CD4-positive, alpha-beta T cell (primary cell): Measurements from ENCODE around the gene GLP2R. TPM values are rescaled to one million over a fixed set of nuclear protein-coding genes. Genes with fewer than 3 reads are reported as not detected.
"Not testable (repeated sequence)": the region's sequence is repeated elsewhere in the genome, so short reads cannot be mapped to it uniquely, and the experiment has no call there.

Experiments
- ATAC-seq: fragments of 200-7000 bp; cut with Tn5 transposase; one replicate; pipeline ENCODE4 v1.10.0; 2022; ENCODE audit warnings: mild to moderate bottlenecking; ENCODE audit not compliant: poor library complexity
- CTCF ChIA-PET: fragments of 350-600 bp; sonication (Branson Sonifier 250); formaldehyde crosslinking; loops from one replicate; lab custom pipeline; 2021; ENCODE audit warnings: antibody characterized with exemption, inconsistent platforms; lab: Charles Lee
- POLR2A ChIA-PET: fragments of 350-600 bp; sonication (Branson Sonifier 250); formaldehyde crosslinking; loops from one replicate; lab custom pipeline; 2021; ENCODE audit warnings: antibody characterized with exemption, inconsistent platforms; lab: Charles Lee
- DNase-seq, 14 experiments: peaks; one replicate each; pipeline ENCODE4 v3.0.0-alpha.2; 2013 to 2020; ENCODE audit warnings: mixed read lengths in 2 of 14
- H3K27ac ChIP-seq, 2 donors: one replicate each; pipeline versions ENCODE4 v1.5.1 to v1.7.0; 2013; ENCODE audit warnings: low read length in 2 of 2, low read depth in 1 of 2, mild to moderate bottlenecking in 1 of 2
- H3K27me3 ChIP-seq, 2 experiments: 1 replicate in 1 of 2; 2 replicates in 1 of 2; pipeline versions ENCODE4 v1.6.1 to v1.7.0; 2013; ENCODE audit warnings: low read length in 2 of 2, control low read depth in 1 of 2, mild to moderate bottlenecking in 1 of 2, moderate library complexity in 1 of 2; ENCODE audit not compliant: insufficient read depth in 2 of 2, control insufficient read depth in 1 of 2
- H3K36me3 ChIP-seq: one replicate; pipeline ENCODE4 v1.6.1; 2013; ENCODE audit warnings: low read length, control low read depth; ENCODE audit not compliant: insufficient read depth
- H3K4me1 ChIP-seq: one replicate; pipeline ENCODE4 v1.6.1; 2013; ENCODE audit warnings: low read length, control low read depth; ENCODE audit not compliant: insufficient read depth
- H3K4me3 ChIP-seq: one replicate; pipeline ENCODE4 v1.5.1; 2013; ENCODE audit warnings: mild to moderate bottlenecking, low read length, moderate library complexity
- H3K9me3 ChIP-seq, 2 experiments: 1 replicate in 1 of 2; 2 replicates in 1 of 2; pipeline versions ENCODE4 v1.6.1 to v1.7.0; 2013; ENCODE audit warnings: low read length in 2 of 2, mild to moderate bottlenecking in 2 of 2, control low read depth in 1 of 2, moderate library complexity in 1 of 2; ENCODE audit not compliant: control insufficient read depth in 1 of 2, insufficient read depth in 1 of 2
- H3K27ac Mint-ChIP-seq: one replicate; pipeline ENCODE4 v1.8.0; 2020; ENCODE audit warnings: mixed read lengths
- H3K27me3 Mint-ChIP-seq: one replicate; pipeline ENCODE4 v1.8.0; 2021; ENCODE audit warnings: mixed read lengths
- H3K36me3 Mint-ChIP-seq: one replicate; pipeline ENCODE4 v1.8.0; 2021; ENCODE audit warnings: low read depth, mixed read lengths
- H3K4me1 Mint-ChIP-seq: one replicate; pipeline ENCODE4 v1.8.0; 2021; ENCODE audit warnings: low read depth, mixed read lengths
- H3K4me3 Mint-ChIP-seq: one replicate; pipeline ENCODE4 v1.8.0; 2020; ENCODE audit warnings: mild to moderate bottlenecking, mixed read lengths
- H3K9me3 Mint-ChIP-seq: one replicate; pipeline ENCODE4 v1.8.0; 2020; ENCODE audit warnings: mixed read lengths
- intact Hi-C, 2 experiments: fragments of 100-400 bp; cut with DNase I in 1 of 2; cut with micrococcal nuclease in 1 of 2; formaldehyde crosslinking; loops; one replicate each; pipeline versions ENCODE4 v1.15.1 to v1.9.0; 2023 to 2025; cut with DNase I, micrococcal nuclease
- total RNA-seq, 174 experiments: library from RNA in 2 of 174; stranded (reverse) in 2 of 174; gene quantifications; one replicate each; pipeline ENCODE4 v1.2.3 and lab custom pipeline; 2021 to 2026
- TF ChIP-seq, protein P1 (sequence below): fragments of 200-600 bp; IDR thresholded peaks from one replicate; pipeline ENCODE4 v1.8.0; 2022; ENCODE audit warnings: antibody characterized with exemption, mild to moderate bottlenecking

The GLP2R gene
- total RNA-seq, 2 experiments from 2014 or later, result not detected

DNA sequence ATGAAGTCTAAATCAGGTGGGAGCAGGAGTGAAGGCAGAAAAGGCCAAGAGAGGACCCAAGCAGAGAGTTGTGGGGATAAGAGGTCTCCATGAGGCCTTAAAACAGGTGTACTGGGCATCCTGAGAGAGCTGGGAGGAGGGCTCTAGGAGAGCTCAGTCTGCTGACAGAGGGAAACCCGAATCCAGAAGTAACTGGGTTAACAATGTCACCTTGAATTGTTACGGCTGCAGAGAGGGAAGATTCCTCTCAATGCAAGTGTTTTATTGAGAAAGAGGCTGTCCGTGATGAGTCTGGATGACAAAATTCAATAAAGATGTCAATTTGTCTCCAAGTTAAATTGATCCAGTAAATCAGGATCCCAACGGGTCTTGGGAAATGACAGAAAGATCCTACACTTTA lies 42.7 kb upstream of the GLP2R start:
- Histone ChIP-seq H3K4me1 (no peaks in the 10 kb centered on the region), H3K36me3 (no peaks in the 10 kb centered on the region), H3K27me3 (peaks cover 0 to 5% of the 10 kb centered on the region in 2 experiments), H3K4me3 (no peak overlapping the region), H3K27ac (no peak overlapping the region), H3K9me3 (no peaks in the 10 kb centered on the region)
- TF ChIP-seq, protein P1, sequence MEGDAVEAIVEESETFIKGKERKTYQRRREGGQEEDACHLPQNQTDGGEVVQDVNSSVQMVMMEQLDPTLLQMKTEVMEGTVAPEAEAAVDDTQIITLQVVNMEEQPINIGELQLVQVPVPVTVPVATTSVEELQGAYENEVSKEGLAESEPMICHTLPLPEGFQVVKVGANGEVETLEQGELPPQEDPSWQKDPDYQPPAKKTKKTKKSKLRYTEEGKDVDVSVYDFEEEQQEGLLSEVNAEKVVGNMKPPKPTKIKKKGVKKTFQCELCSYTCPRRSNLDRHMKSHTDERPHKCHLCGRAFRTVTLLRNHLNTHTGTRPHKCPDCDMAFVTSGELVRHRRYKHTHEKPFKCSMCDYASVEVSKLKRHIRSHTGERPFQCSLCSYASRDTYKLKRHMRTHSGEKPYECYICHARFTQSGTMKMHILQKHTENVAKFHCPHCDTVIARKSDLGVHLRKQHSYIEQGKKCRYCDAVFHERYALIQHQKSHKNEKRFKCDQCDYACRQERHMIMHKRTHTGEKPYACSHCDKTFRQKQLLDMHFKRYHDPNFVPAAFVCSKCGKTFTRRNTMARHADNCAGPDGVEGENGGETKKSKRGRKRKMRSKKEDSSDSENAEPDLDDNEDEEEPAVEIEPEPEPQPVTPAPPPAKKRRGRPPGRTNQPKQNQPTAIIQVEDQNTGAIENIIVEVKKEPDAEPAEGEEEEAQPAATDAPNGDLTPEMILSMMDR, result no peak
- CTCF ChIA-PET, result no interaction called here
- no peaks in the 10 kb centered on the region for H3K4me1 Mint-ChIP-seq
- peaks cover 30% of the 10 kb centered on the region for H3K27me3 Mint-ChIP-seq
- H3K36me3 Mint-ChIP-seq, result no peaks in the 10 kb centered on the region
- no peak for ATAC-seq
- POLR2A ChIA-PET, result no interaction called here
- H3K9me3 Mint-ChIP-seq, result no peaks in the 10 kb centered on the region
- intact Hi-C loops, result no loop called here
- DNase-seq, result no peak
- no peak overlapping the region for H3K27ac Mint-ChIP-seq
- H3K4me3 Mint-ChIP-seq, result no peak overlapping the region

DNA sequence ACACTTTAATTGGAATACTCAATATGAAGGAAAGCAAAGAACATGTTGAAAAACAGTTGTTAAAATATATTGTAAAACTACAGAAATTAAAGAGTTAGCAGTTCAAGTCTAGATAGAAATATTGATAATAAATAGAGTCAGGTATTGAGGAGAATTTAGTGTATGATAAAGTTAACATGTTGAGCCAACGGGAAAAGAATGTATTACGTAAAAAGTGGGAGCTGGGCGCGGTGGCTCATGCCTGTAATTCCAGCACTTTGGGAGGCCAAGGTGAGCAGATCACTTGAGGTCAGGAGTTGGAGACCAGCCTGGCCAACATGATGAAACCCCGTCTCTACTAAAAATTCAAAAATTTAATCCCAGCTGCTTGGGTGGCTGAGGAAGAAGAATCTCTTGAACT lies 42.3 kb upstream of the GLP2R start:
- POLR2A ChIA-PET, H3K27ac Mint-ChIP-seq, DNase-seq: not testable (repeated sequence)

DNA sequence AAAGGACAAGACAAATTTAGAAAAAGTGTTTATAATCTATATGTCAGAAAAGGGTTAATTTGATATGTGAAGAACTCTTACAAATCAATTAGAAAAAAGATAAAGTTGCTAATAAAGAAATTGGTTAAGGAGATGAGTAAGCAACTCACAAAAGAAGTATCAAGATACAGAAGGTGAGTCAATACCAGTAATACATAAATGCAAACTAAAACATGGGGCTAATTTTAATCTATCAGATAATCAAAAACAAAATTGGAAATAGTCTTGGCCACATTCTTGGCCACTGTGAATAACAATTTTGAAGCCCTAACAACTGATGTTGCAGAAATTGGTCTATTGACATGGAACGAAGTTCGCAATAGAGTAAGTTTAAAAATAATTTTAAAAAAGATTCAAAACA lies 41.2 kb upstream of the GLP2R start:
- no peak overlapping the region for H3K27ac Mint-ChIP-seq
- CTCF ChIA-PET, result no interaction called here
- Histone ChIP-seq H3K27ac (no peak overlapping the region), H3K4me1 (no peaks in the 10 kb centered on the region), H3K4me3 (no peak overlapping the region), H3K27me3 (peaks cover 0 to 5% of the 10 kb centered on the region in 2 experiments), H3K9me3 (no peaks in the 10 kb centered on the region), H3K36me3 (no peaks in the 10 kb centered on the region)
- no peak overlapping the region for H3K4me3 Mint-ChIP-seq
- H3K36me3 Mint-ChIP-seq, result no peaks in the 10 kb centered on the region
- H3K9me3 Mint-ChIP-seq, result no peaks in the 10 kb centered on the region
- ATAC-seq (no peak), DNase-seq (no peak)
- H3K27me3 Mint-ChIP-seq, result peaks cover 30% of the 10 kb centered on the region
- POLR2A ChIA-PET, result no interaction called here
- TF ChIP-seq, protein P1, result no peak
- no peaks in the 10 kb centered on the region for H3K4me1 Mint-ChIP-seq
- intact Hi-C loops, result no loop called here

More for the DNA sequence above, 42.3 kb upstream of the GLP2R start:
- H3K27me3 Mint-ChIP-seq, result peaks cover 27% of the 10 kb centered on the region
- H3K4me1 ChIP-seq, H3K4me3 ChIP-seq, ATAC-seq, H3K36me3 ChIP-seq, H3K9me3 ChIP-seq, CTCF ChIA-PET, H3K4me1 Mint-ChIP-seq, intact Hi-C loops, H3K4me3 Mint-ChIP-seq, H3K9me3 Mint-ChIP-seq, H3K27me3 ChIP-seq, H3K27ac ChIP-seq, H3K36me3 Mint-ChIP-seq: not testable (repeated sequence)

DNA sequence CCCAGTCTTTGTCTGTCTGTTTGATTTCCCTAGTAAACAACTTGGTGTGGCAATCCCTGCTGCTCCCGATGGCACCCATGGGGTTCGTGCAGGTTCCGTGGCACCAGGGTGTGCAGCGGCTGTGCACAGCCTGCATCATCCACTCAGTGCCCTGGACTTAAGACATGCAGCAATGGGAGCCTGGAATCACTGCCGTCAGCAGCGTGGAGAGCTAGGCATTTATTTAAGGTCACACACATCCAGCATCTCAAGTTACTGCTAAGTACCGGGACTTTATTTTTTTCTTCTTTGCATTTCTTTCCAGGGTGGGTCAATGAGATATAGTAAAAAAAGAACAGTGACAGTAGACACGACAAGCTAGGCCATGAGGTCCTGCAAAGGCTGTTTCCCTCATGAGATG lies 37.1 kb upstream of the GLP2R start:
- Mint-ChIP-seq H3K9me3 (no peaks in the 10 kb centered on the region), H3K4me1 (no peaks in the 10 kb centered on the region), H3K36me3 (no peaks in the 10 kb centered on the region), H3K27ac (no peak overlapping the region), H3K27me3 (peaks cover 4% of the 10 kb centered on the region), H3K4me3 (no peak overlapping the region)
- TF ChIP-seq, protein P1, result no peak
- no peak overlapping the region for H3K4me3 ChIP-seq
- no peak overlapping the region for H3K27ac ChIP-seq
- POLR2A ChIA-PET, result no interaction called here
- no peaks in the 10 kb centered on the region for H3K9me3 ChIP-seq
- H3K27me3 ChIP-seq, result no peaks in the 10 kb centered on the region
- H3K36me3 ChIP-seq, result no peaks in the 10 kb centered on the region
- CTCF ChIA-PET, result no interaction called here
- DNase-seq, result no peak
- no peaks in the 10 kb centered on the region for H3K4me1 ChIP-seq
- no peak for ATAC-seq
- intact Hi-C loops, result no loop called here
